HepG2 (cell line): ENCODE measurements around the gene ADH1C. TPM values are rescaled to one million over a fixed set of nuclear protein-coding genes. Genes with fewer than 3 reads are reported as not detected.

Experiments used
- ATAC-seq: fragments of 200-7000 bp; cut with Tn5 transposase; 3 replicates; pipeline ENCODE4 v1.9.1; 2020; ENCODE audit warnings: mild to moderate bottlenecking, moderate library complexity
- BruUV-seq: library from RNA; stranded (reverse); fragments of 400-500 nt; replicated peaks from 2 replicates; lab custom pipeline; 2021; lab: Mats Ljungman, UMichigan
- CTCF ChIA-PET: fragments of 300-600 bp; formaldehyde crosslinking; extraction: SDS; loops from one replicate; lab custom pipeline; 2021; ENCODE audit warnings: low total read pairs, inconsistent platforms, low intra/inter-chr PET ratio; lab: Yijun Ruan, JAX
- POLR2A ChIA-PET: fragments of 350-600 bp; sonication (Branson Sonifier 250); formaldehyde crosslinking; loops from one replicate; lab custom pipeline; 2020; ENCODE audit warnings: antibody characterized with exemption, inconsistent platforms; lab: Yijun Ruan, JAX
- DNase-seq: peaks from one replicate; pipeline ENCODE4 v3.0.0-alpha.2; 2015; ENCODE audit warnings: low spot score
- FAIRE-seq: peaks from 3 replicates; lab custom pipeline; 2011; peaks lifted over from hg19 to GRCh38; lab: Jason Lieb, UNC
- H2AFZ ChIP-seq: one replicate; pipeline ENCODE4 v1.6.1; 2011; ENCODE audit warnings: low read length, inconsistent platforms
- H3K27ac ChIP-seq: fragments of 300-600 bp; 3 replicates; pipeline ENCODE4 v1.8.0; 2011; ENCODE audit warnings: mixed run types, mild to moderate bottlenecking, mixed read lengths, low read length, inconsistent platforms; ENCODE audit not compliant: insufficient read depth; ENCODE audit errors: extremely low read length
- H3K27me3 ChIP-seq, 2 experiments: fragments of 200-600 bp in 1 of 2; 2 replicates in 1 of 2; 3 replicates in 1 of 2; pipeline versions ENCODE4 v1.6.0 to v1.8.0; 2011; ENCODE audit warnings: low read length in 2 of 2, mild to moderate bottlenecking in 2 of 2, moderate library complexity in 2 of 2, inconsistent platforms in 1 of 2; ENCODE audit not compliant: insufficient read depth in 2 of 2, control insufficient read depth in 1 of 2
- H3K36me3 ChIP-seq, 2 experiments: fragments of 200-600 bp in 1 of 2; replicated peaks in 1 of 2; 2 replicates in 1 of 2; 3 replicates in 1 of 2; pipeline versions ENCODE4 v1.5.1 to v1.8.0; 2011; ENCODE audit warnings: low read length in 2 of 2, inconsistent platforms in 1 of 2; ENCODE audit not compliant: insufficient read depth in 2 of 2, control insufficient read depth in 1 of 2
- H3K4me1 ChIP-seq: 2 replicates; pipeline ENCODE4 v1.5.1; 2012; ENCODE audit warnings: low read length, inconsistent platforms; ENCODE audit not compliant: insufficient read depth
- H3K4me2 ChIP-seq: 2 replicates; pipeline ENCODE4 v1.6.0; 2011; ENCODE audit warnings: low read depth, low read length, inconsistent platforms
- H3K4me3 ChIP-seq, 3 experiments: fragments of 200-600 bp in 1 of 3; sonication (generic), shearing (Covaris generic) in 1 of 3; replicated peaks in 1 of 3; 2 replicates each; pipeline ENCODE4 v1.5.1; 2011 to 2016; ENCODE audit warnings: low read length in 3 of 3, inconsistent platforms in 2 of 3, low read depth in 2 of 3, mild to moderate bottlenecking in 2 of 3, control low read depth in 1 of 3, mixed read lengths in 1 of 3; ENCODE audit not compliant: insufficient read depth in 1 of 3
- H3K79me2 ChIP-seq: one replicate; pipeline ENCODE4 v1.6.1; 2011; ENCODE audit warnings: low read length, inconsistent platforms; ENCODE audit not compliant: insufficient read depth
- H3K9ac ChIP-seq: 2 replicates; pipeline ENCODE4 v1.6.0; 2011; ENCODE audit warnings: mild to moderate bottlenecking, low read depth, low read length, inconsistent platforms; ENCODE audit not compliant: insufficient read depth
- H3K9me3 ChIP-seq: 2 replicates; pipeline ENCODE4 v1.5.1; 2012; ENCODE audit warnings: mild to moderate bottlenecking, low read length
- H4K20me1 ChIP-seq: 2 replicates; pipeline ENCODE4 v1.6.0; 2011; ENCODE audit warnings: inconsistent platforms, mild to moderate bottlenecking, low read length, moderate library complexity; ENCODE audit not compliant: insufficient read depth
- TBX2 ChIP-seq: sonication (generic); formaldehyde crosslinking; IDR thresholded peaks from 2 replicates; pipeline ENCODE4 v1.5.0; 2020; ENCODE audit warnings: missing genetic modification reagents, mild to moderate bottlenecking, borderline replicate concordance
- U2AF1 ChIP-seq: fragments of 200-400 bp; formaldehyde crosslinking; optimal IDR thresholded peaks from 2 replicates; pipeline ENCODE3; 2017; ENCODE audit warnings: mild to moderate bottlenecking, low read depth, low read length
- WIZ ChIP-seq: sonication (generic); formaldehyde crosslinking; IDR thresholded peaks from 2 replicates; pipeline ENCODE4 v1.5.1; 2020; ENCODE audit warnings: mild to moderate bottlenecking, missing genetic modification reagents
- ZBTB1 ChIP-seq: sonication (generic); formaldehyde crosslinking; IDR thresholded peaks from 2 replicates; pipeline ENCODE4 v1.4.0; 2020; ENCODE audit warnings: missing genetic modification reagents, borderline replicate concordance
- ZFY ChIP-seq: sonication (generic); formaldehyde crosslinking; IDR thresholded peaks from 2 replicates; pipeline ENCODE4 v1.4.0; 2020; ENCODE audit warnings: missing genetic modification reagents
- ZNF224 ChIP-seq: sonication (generic); formaldehyde crosslinking; IDR thresholded peaks from 2 replicates; pipeline ENCODE4 v1.5.0; 2020; ENCODE audit warnings: mild to moderate bottlenecking, missing genetic modification reagents
- ZNF432 ChIP-seq: sonication (generic); formaldehyde crosslinking; IDR thresholded peaks from 2 replicates; pipeline ENCODE4 v1.5.0; 2020; ENCODE audit warnings: missing genetic modification reagents, mild to moderate bottlenecking, borderline replicate concordance
- WGBS: methylation state at CpG from one replicate; pipeline ENCODE4 v1.1.6; 2017; ENCODE audit warnings: low lambda C conversion rate; 5-methylcytosine and 5-hydroxymethylcytosine counted together
- in situ Hi-C: cut with HindIII; loops from 2 replicates; pipeline ENCODE4 v1.10.0; 2017; ENCODE audit warnings: low pct_unique_long_range_greater_than_20kb; ENCODE audit not compliant: extremely low pct_ligation_motif_present
- intact Hi-C: fragments of 100-400 bp; cut with micrococcal nuclease; formaldehyde crosslinking; loops from one replicate; pipeline ENCODE4 v1.10.0; 2022; ENCODE audit not compliant: unreplicated experiment
- polyA plus RNA-seq, 8 experiments: library from polyadenylated mRNA; depleted of rRNA in 3 of 8; stranded (reverse) in 7 of 8; unstranded in 1 of 8; fragments of >200 nt; fragmentation: Illumina TruSeq in 4 of 8; extraction: Trizol in 4 of 8; gene quantifications; 2 replicates each; pipeline versions ENCODE4 v1.2.1 to v1.2.3, GENCODE V29; 2011 to 2016; ENCODE audit warnings: low read depth in 4 of 8, missing spikeins in 1 of 8, mixed read lengths in 1 of 8; ENCODE audit not compliant: insufficient read depth in 1 of 8
- total RNA-seq, 5 experiments: library from RNA; depleted of rRNA; stranded (reverse); fragments of >200 nt; fragmentation: Illumina TruSeq; extraction: Trizol; gene quantifications; 2 replicates each; pipeline ENCODE4 v1.2.3, GENCODE V29; 2016; ENCODE audit warnings: low read depth in 1 of 5
- TF ChIP-seq, protein P1 (sequence below): sonication (generic); formaldehyde crosslinking; IDR thresholded peaks from 2 replicates; pipeline ENCODE4 v1.4.0; 2020; ENCODE audit warnings: missing genetic modification reagents
- TF ChIP-seq, protein P2 (sequence below): sonication (generic); formaldehyde crosslinking; IDR thresholded peaks from 2 replicates; pipeline ENCODE4 v1.9.0; 2021; ENCODE audit warnings: missing genetic modification reagents, borderline replicate concordance
- TF ChIP-seq, protein P3 (sequence below): sonication (generic); formaldehyde crosslinking; IDR thresholded peaks from 2 replicates; pipeline ENCODE4 v1.5.0; 2020; ENCODE audit warnings: mild to moderate bottlenecking, missing genetic modification reagents

ADH1C gene
- total and polyA plus RNA-seq, 2 of the 13 experiments (the other 11 are each of a cell fraction or from before 2014, with no cell fraction given), result not detected

GRCh38 chr4:99336553-99336952 lies 16.0 kb downstream of the ADH1C start:
- ChIA-PET POLR2A (no interaction called here), CTCF (no interaction called here)
- FAIRE-seq (no peak), DNase-seq (no peak), ATAC-seq (no peak)
- WGBS, result 40% methylated on average over 4 of the region's 4 CpGs
- TF ChIP-seq, protein P1, sequence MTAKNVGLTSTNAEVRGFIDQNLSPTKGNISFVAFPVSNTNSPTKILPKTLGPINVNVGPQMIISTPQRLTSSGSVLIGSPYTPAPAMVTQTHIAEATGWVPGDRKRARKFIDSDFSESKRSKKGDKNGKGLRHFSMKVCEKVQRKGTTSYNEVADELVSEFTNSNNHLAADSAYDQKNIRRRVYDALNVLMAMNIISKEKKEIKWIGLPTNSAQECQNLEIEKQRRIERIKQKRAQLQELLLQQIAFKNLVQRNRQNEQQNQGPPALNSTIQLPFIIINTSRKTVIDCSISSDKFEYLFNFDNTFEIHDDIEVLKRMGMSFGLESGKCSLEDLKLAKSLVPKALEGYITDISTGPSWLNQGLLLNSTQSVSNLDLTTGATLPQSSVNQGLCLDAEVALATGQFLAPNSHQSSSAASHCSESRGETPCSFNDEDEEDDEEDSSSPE (CRISPR knock-in tag), result no peak
- no peak for TF ChIP-seq ZFY (CRISPR knock-in tag)
- TF ChIP-seq, protein P2, sequence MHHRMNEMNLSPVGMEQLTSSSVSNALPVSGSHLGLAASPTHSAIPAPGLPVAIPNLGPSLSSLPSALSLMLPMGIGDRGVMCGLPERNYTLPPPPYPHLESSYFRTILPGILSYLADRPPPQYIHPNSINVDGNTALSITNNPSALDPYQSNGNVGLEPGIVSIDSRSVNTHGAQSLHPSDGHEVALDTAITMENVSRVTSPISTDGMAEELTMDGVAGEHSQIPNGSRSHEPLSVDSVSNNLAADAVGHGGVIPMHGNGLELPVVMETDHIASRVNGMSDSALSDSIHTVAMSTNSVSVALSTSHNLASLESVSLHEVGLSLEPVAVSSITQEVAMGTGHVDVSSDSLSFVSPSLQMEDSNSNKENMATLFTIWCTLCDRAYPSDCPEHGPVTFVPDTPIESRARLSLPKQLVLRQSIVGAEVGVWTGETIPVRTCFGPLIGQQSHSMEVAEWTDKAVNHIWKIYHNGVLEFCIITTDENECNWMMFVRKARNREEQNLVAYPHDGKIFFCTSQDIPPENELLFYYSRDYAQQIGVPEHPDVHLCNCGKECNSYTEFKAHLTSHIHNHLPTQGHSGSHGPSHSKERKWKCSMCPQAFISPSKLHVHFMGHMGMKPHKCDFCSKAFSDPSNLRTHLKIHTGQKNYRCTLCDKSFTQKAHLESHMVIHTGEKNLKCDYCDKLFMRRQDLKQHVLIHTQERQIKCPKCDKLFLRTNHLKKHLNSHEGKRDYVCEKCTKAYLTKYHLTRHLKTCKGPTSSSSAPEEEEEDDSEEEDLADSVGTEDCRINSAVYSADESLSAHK (CRISPR knock-in tag), result no peak
- TF ChIP-seq U2AF1, result no peak
- no peak for TF ChIP-seq WIZ (CRISPR knock-in tag)
- TF ChIP-seq ZNF432, result no peak
- TF ChIP-seq ZBTB1 (CRISPR knock-in tag), result no peak
- TF ChIP-seq ZNF224 (CRISPR knock-in tag), result no peak
- TF ChIP-seq, protein P3, sequence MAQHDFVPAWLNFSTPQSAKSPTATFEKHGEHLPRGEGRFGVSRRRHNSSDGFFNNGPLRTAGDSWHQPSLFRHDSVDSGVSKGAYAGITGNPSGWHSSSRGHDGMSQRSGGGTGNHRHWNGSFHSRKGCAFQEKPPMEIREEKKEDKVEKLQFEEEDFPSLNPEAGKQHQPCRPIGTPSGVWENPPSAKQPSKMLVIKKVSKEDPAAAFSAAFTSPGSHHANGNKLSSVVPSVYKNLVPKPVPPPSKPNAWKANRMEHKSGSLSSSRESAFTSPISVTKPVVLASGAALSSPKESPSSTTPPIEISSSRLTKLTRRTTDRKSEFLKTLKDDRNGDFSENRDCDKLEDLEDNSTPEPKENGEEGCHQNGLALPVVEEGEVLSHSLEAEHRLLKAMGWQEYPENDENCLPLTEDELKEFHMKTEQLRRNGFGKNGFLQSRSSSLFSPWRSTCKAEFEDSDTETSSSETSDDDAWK, result no peak
- TF ChIP-seq TBX2 (CRISPR knock-in tag), result no peak
- H3K27ac ChIP-seq, result no peak overlapping the region
- H3K36me3 ChIP-seq, result no peaks in the 10 kb centered on the region
- H3K79me2 ChIP-seq, result no peaks in the 10 kb centered on the region
- in situ Hi-C loops (no loop called here), intact Hi-C loops (no loop called here)
- no TSS peak for BruUV-seq
- no peak overlapping the region for H3K9ac ChIP-seq
- H3K4me3 ChIP-seq, result no peak overlapping the region
- H3K9me3 ChIP-seq, result no peaks in the 10 kb centered on the region
- no peaks in the 10 kb centered on the region for H4K20me1 ChIP-seq
- H2AFZ ChIP-seq, result no peak overlapping the region
- H3K4me1 ChIP-seq, result no peaks in the 10 kb centered on the region
- H3K4me2 ChIP-seq, result no peak overlapping the region
- no peaks in the 10 kb centered on the region for H3K27me3 ChIP-seq
